ENCODE data around the gene FGFR1OP2.
A peak's percentile ranks its signal among the peaks of the same experiment; 100 is the strongest.
"Not testable (repeated sequence)": the region's sequence is repeated elsewhere in the genome, so short reads cannot be mapped to it uniquely, and the experiment has no call there.

Gene FGFR1OP2

DNA sequence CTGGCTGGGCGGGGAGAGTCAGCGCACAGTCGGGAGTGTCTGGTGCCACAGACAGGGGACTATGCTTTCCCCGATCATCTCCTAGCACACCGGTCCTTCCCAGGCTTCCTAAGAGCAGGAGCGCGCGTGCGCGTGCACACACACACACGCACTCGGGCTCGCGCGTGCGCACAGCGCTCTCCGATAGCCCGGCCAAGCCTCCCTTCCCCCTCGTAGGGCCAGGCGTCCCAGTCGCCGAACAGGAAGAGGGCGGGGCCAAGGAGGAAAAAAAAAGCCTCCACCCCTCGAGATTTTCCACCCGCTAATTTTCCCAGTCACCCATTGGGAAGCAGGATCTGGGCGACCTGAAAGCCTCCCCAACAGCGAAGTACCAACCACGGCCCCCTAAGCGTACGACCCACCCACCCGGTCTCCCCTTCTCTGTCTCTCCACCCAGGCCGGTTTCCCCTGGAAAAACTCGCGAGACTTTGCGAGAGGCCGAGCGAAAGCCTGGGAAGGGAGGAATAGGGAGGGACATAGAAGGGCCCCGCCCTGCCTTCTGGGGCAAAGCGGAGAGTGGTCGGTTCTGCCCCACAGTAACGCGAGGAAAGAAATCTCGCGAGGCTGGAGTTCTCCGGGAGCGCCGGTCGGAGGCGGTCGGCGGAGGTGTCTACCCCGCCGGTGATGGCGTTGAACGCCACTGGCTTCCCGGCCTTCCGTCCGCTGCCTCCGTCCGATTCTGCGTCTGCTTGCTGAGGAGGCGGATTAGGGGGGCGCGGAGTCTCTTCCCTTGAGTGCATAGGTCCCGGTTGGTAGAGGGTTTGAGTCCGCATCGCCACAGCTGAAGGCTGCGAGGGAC, at the start of gene FGFR1OP2, which contains the start of gene INTS13:
Gene FGFR1OP2 (plus strand): TSS at position 608 of the 838 bp plus-strand sequence. CDS start 15,689 bp downstream, outside the sequence.
Gene INTS13 (minus strand): TSS at position 119 of the 838 bp plus-strand sequence. CDS start 1,178 bp downstream, outside the sequence.
- DNase-seq (ENCODE audit: low spot score), result peak; percentile 99

GRCh38 chr12:26890784-26891183, 47.5 kb upstream of the FGFR1OP2 start:
- DNase-seq (ENCODE audit: low spot score), result no peak

GRCh38 chr12:26891704-26892103, 46.6 kb upstream of the FGFR1OP2 start:
- DNase-seq (ENCODE audit: low spot score), result no peak

GRCh38 chr12:26895672-26896071, 42.6 kb upstream of the FGFR1OP2 start:
- DNase-seq (ENCODE audit: low spot score), result no peak

- no peak for DNase-seq (ENCODE audit: low spot score)
Observed at GRCh38 chr12:26896913-26897312, 41.4 kb upstream of the FGFR1OP2 start.

GRCh38 chr12:26903396-26903795, 34.9 kb upstream of the FGFR1OP2 start:
- DNase-seq (ENCODE audit: low spot score), result not testable (repeated sequence)

GRCh38 chr12:26906024-26906423, 32.2 kb upstream of the FGFR1OP2 start:
- DNase-seq (ENCODE audit: low spot score), result no peak

DNA sequence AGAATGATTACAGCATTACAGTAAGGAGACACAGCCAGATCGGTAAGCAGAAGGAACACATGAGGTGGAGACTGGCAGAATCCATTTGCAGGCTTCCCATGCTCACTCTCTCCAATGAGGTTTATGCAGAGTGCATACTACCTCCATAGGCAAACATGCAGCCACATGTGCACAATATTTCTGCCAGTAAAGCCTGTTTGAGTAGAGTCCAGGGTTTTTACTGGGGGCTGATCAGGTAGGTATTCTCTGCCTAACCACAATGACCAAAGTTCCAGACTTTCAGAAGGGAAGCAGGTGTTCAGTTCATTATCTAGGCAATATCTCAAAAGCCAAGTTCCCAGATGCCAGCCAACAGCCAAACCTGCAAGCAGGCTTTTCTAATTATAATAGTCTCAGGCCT, 31.6 kb upstream of the FGFR1OP2 start:
- no peak for DNase-seq (ENCODE audit: low spot score)

GRCh38 chr12:26918321-26919215, 19.7 kb upstream of the FGFR1OP2 start:
- DNase-seq (ENCODE audit: low spot score), result no peak

GRCh38 chr12:26919216-26919555, 19.1 kb upstream of the FGFR1OP2 start:
- DNase-seq (ENCODE audit: low spot score), result no peak

- DNase-seq (ENCODE audit: low spot score), result no peak
Observed at GRCh38 chr12:26921886-26922285, 16.4 kb upstream of the FGFR1OP2 start.

DNA sequence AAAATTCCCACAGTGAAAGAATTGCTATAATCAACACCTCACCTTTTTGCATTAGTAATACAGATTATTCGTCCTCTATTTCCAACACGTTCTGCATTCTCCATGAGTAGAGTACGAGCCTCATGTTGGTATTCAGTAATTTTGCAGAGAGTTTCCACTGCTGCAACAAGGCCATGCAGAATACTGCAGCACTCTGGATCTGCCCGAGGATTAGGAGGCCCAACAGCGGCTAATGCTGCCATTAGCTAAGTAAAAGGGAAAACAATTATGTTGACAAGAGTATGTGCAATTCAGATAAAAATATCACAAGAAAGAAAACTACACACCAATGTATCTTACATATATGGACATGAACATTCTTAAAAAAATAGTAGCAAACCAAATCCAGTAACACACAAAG, 9.6 kb upstream of the FGFR1OP2 start:
- no peak for DNase-seq (ENCODE audit: low spot score)

GRCh38 chr12:26929590-26929989, 8.7 kb upstream of the FGFR1OP2 start:
- DNase-seq (ENCODE audit: low spot score), result no peak

DNA sequence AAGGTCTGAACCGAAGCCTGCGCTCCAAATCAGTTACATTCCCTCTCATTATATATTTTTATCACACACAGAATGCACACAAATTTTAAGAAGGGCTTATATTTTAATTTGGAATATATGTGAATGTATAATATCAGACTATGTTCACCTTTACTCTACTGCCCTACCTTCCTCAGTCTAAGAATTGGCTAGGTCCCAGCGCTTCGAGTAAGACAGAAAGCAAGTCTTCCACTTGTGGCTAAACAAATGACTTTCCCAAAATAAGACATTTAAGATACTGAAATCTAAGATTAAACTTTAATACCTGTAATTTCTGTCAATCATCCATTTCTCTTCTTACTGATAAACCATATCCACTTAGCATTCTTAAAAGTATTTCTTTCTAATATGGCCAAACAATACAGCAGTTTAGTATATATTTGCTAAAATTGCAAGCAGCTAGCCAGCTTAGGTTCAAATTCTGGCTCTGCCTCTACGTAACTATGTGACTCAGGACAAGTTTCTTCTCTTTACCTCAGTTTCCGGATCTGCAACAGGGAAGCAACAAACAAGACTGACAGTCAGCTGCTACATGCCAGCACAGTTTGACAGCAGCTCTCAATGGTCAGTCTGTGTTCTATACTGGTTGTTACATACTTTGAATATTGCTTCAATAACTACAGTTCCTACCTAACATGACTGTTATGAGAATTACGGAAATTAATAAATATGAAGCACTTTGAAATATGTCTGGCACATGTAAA, 2.5 kb upstream of the FGFR1OP2 start:
- no peak for DNase-seq (ENCODE audit: low spot score)

- no peak for DNase-seq (ENCODE audit: low spot score)
Observed at GRCh38 chr12:26936559-26937442, 1.5 kb upstream of the FGFR1OP2 start.

DNA sequence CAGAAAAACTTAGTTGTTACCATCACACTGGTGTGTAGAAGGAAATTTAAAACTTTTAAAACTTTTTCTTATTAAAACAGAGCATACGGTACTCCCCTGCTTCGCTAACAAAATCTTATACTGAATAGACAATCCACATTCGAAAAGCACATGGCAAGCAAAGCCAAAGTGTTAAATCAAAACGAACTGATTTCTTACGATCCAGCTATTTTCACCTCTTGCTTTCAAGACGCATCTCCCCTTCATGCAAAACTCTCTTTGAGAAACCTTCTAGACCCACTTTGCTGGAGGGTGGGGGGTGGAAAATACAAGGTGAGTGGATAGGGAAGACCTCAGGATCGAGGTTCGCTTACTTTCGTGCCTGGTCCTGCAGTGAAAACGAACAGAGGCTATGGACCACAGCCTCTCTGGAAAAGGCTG, 817 bp upstream of the FGFR1OP2 start:
- DNase-seq (ENCODE audit: low spot score), result no peak

DNA sequence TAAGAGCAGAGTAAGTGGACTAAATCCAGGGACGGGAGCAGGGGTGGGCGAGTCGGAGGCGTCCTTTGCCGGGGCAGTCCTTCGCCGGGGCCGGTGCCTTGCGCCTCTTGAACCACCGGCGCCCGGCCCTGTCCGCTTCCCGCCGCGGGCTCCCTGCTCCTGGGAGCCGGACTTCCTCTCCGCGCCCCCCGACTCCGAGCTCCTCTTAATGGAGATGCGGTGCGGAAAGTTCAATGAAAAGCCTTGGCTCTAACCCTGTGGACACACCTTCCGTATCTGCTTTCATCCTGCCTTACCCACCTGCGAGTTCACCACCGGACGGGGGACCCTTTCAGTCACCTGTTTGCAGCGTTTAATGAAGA, 412 bp downstream of the FGFR1OP2 start:
- DNase-seq (ENCODE audit: low spot score), result no peak

GRCh38 chr12:26939192-26939832, 1.0 kb downstream of the FGFR1OP2 start:
- DNase-seq (ENCODE audit: low spot score), result no peak

- DNase-seq (ENCODE audit: low spot score), result no peak
Observed at GRCh38 chr12:26939953-26940352, 1.7 kb downstream of the FGFR1OP2 start.

DNA sequence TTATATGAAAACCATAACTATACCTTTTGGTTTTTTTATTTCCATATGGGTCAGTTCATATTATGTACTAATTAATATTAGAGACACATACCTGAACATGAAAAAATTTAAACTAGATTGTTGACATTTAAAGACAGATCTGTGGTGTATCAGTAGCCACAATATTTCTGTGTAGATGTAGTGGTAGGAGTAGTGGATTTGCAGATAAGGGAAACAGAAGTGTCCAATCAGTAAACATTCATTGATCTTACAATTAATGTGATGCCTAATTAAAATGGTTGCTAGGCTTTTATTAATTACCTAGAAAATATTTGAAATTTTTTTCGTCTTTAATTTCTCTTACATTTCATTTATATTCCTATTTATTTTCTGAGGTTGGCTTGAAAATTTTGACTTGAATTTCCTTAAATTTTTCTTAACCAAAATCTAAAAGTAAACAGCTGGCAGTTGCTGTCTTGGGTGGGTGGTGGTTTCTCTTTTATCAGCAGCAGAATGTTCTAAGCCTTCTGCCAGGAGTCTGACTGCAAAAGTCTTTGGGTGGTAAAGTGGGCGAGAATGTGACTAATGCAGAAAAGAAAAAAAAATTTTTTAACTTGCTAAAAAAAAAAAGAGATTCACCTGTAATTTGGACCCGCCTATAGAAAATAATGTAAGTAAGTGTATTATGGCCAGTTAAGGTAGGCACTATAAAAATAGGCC, 2.4 kb downstream of the FGFR1OP2 start:
- DNase-seq (ENCODE audit: low spot score), result no peak
